Thymus (tissue), 11 donors: ENCODE results near the gene ZNF469. TPM values are rescaled to one million over a fixed set of nuclear protein-coding genes. Genes with fewer than 3 reads are reported as not detected.

Experiments used
- DNase-seq, 9 donors: peaks; one replicate each; pipeline ENCODE4 v3.0.0-alpha.2; 2013; ENCODE audit warnings: low spot score in 9 of 9, low read depth in 6 of 9, missing footprints in 1 of 9
- H3K27ac ChIP-seq, 2 donors: one replicate each; pipeline ENCODE4 v1.5.1; 2013; ENCODE audit warnings: control low read depth in 1 of 2, low read depth in 1 of 2, low read length in 1 of 2, mild to moderate bottlenecking in 1 of 2, moderate library complexity in 1 of 2
- H3K27me3 ChIP-seq, 2 donors: one replicate each; pipeline ENCODE4 v1.5.1; 2013; ENCODE audit warnings: low read length in 1 of 2; ENCODE audit not compliant: control insufficient read depth in 2 of 2, insufficient read depth in 1 of 2
- H3K36me3 ChIP-seq, 2 donors: one replicate each; pipeline ENCODE4 v1.5.1; 2013; ENCODE audit warnings: low read length in 1 of 2, mild to moderate bottlenecking in 1 of 2, moderate library complexity in 1 of 2; ENCODE audit not compliant: control insufficient read depth in 2 of 2, insufficient read depth in 2 of 2
- H3K4me1 ChIP-seq, 2 donors: one replicate each; pipeline ENCODE4 v1.5.1; 2013; ENCODE audit warnings: low read length in 2 of 2; ENCODE audit not compliant: control insufficient read depth in 2 of 2, insufficient read depth in 2 of 2
- H3K4me3 ChIP-seq, 2 donors: one replicate each; pipeline ENCODE4 v1.5.1; 2013; ENCODE audit warnings: low read length in 2 of 2, control low read depth in 1 of 2, mild to moderate bottlenecking in 1 of 2
- H3K9me3 ChIP-seq, 2 donors: one replicate each; pipeline ENCODE4 v1.5.1; 2013; ENCODE audit warnings: low read length in 1 of 2, mild to moderate bottlenecking in 1 of 2; ENCODE audit not compliant: control insufficient read depth in 2 of 2, insufficient read depth in 1 of 2
- WGBS: extraction: QIAGEN DNeasy Blood & Tissue Kit; methylation state at CpG from one replicate; pipeline ENCODE4 v1.1.7; 2013; 5-methylcytosine and 5-hydroxymethylcytosine counted together
- polyA plus RNA-seq: library from polyadenylated mRNA; stranded (reverse); fragments of 200-250 nt; gene quantifications from one replicate; pipeline ENCODE4 v1.2.3, GENCODE V29; 2013
- total RNA-seq: library from RNA; stranded (reverse); fragments of 120-200 nt; gene quantifications from one replicate; pipeline ENCODE4 v1.2.4, GENCODE V29; 2013
- donor health status: healthy.

The ZNF469 gene
- total and polyA plus RNA-seq, 2 donors = 0.61 to 0.87 TPM

DNA sequence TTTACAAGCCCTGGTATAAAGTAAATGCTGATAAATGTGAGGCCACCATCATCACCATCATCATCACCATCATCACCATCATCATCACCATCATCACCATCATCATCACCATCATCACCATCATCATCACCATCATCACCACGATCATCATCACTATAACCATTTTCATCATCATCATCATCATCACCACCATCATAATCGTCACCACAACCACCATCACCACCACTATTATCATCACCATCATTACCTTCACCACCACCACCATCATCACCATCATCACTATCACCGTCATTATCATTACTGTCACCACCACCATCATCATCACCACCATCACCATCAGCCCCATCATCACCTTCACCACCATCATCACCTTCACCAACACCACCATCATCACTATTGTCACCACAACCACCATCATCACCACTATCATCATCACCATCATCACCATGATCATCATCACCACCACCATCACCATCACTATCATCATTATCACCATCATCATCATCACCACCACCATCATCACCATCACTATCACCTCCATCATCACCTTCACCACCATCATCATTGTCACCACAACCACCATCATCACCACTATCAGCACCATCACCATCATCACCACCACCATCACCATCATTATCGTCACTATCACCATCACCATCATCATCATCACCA lies 16.6 kb upstream of the ZNF469 start:
- DNase-seq = no peak
- Histone ChIP-seq H3K9me3 (no peaks in the 10 kb centered on the region), H3K36me3 (no peaks in the 10 kb centered on the region), H3K27ac (no peak overlapping the region), H3K4me1 (no peaks in the 10 kb centered on the region), H3K27me3 (no peaks in the 10 kb centered on the region), H3K4me3 (no peak overlapping the region)
- WGBS = 70% methylated on average over 4 of the region's 4 CpGs

GRCh38 chr16:88366704-88367047 lies 16.1 kb upstream of the ZNF469 start:
- no peaks in the 10 kb centered on the region for H3K9me3 ChIP-seq
- H3K4me1 ChIP-seq = no peaks in the 10 kb centered on the region
- no peak overlapping the region for H3K4me3 ChIP-seq
- no peaks in the 10 kb centered on the region for H3K27me3 ChIP-seq
- H3K36me3 ChIP-seq = no peaks in the 10 kb centered on the region
- no peak for DNase-seq
- 99% methylated on average over 4 of the region's 4 CpGs for WGBS
- no peak overlapping the region for H3K27ac ChIP-seq

DNA sequence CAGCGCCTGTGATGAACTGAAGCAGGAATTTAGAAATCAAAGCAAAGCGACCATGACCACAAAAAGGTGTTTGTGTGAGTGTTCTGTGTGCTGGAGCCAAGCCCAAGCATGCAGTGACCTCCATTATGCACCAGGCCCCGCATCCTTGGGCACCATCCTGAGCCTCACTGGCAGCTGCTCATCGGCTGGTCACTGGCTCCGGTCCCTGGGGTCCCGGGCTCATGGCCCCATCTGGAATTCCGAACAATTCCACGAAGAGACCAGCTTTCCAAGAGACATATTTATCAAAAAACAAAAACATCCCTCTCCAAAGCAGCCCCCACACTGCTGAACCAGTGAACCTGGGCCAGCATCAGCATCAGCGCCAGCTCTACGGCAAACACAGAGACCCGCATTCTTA lies 15.2 kb upstream of the ZNF469 start:
- Histone ChIP-seq H3K4me1 (no peaks in the 10 kb centered on the region), H3K27me3 (no peaks in the 10 kb centered on the region), H3K9me3 (no peaks in the 10 kb centered on the region), H3K36me3 (no peaks in the 10 kb centered on the region), H3K4me3 (no peak overlapping the region), H3K27ac (no peak overlapping the region)
- DNase-seq = no peak
- 93% methylated on average over 11 of the region's 11 CpGs for WGBS

GRCh38 chr16:88368036-88368435 lies 14.7 kb upstream of the ZNF469 start:
- DNase-seq = no peak
- H3K36me3 ChIP-seq = no peaks in the 10 kb centered on the region
- no peak overlapping the region for H3K27ac ChIP-seq
- no peaks in the 10 kb centered on the region for H3K27me3 ChIP-seq
- no peak overlapping the region for H3K4me3 ChIP-seq
- H3K9me3 ChIP-seq = no peaks in the 10 kb centered on the region
- no peaks in the 10 kb centered on the region for H3K4me1 ChIP-seq
- WGBS = 98% methylated on average over 13 of the region's 13 CpGs

- DNase-seq = no peak
- 94% methylated on average over 7 of the region's 7 CpGs for WGBS
- Histone ChIP-seq H3K4me1 (no peaks in the 10 kb centered on the region), H3K27ac (no peak overlapping the region), H3K9me3 (no peaks in the 10 kb centered on the region), H3K36me3 (no peaks in the 10 kb centered on the region), H3K27me3 (no peaks in the 10 kb centered on the region), H3K4me3 (no peak overlapping the region)
These were observed 13.8 kb upstream of the ZNF469 start for GRCh38 chr16:88368994-88369393.

DNA sequence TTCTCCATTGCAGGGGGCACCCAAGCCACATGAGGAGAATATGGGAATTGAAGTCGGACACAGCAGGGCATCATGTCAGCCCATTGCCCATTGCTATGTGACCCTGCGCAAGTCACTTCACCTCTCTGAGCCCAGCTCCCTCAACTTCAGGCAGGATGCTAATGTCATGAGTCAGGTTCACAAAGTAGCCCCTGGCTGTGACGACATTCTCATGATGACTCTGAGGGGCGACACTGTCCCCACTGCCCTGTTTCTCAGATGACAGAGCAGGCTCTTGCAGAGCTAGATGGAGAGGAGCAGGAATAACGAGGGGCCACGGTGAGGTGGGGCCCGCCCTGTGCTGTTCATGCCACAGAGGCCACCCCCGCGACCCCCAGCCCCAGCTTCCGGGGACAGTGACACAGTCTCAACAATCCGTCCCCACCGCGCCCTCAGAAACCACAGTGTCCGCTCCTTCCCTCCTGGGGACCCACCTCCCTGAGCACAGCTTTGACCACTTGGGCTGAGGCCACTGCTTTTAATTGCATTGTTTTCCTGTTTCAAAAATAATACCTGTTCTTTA lies 13.2 kb upstream of the ZNF469 start:
- Histone ChIP-seq H3K27ac (no peak overlapping the region), H3K27me3 (no peaks in the 10 kb centered on the region), H3K36me3 (no peaks in the 10 kb centered on the region), H3K4me3 (no peak overlapping the region), H3K4me1 (no peaks in the 10 kb centered on the region), H3K9me3 (no peaks in the 10 kb centered on the region)
- DNase-seq = no peak
- 87% methylated on average over 14 of the region's 14 CpGs for WGBS

DNA sequence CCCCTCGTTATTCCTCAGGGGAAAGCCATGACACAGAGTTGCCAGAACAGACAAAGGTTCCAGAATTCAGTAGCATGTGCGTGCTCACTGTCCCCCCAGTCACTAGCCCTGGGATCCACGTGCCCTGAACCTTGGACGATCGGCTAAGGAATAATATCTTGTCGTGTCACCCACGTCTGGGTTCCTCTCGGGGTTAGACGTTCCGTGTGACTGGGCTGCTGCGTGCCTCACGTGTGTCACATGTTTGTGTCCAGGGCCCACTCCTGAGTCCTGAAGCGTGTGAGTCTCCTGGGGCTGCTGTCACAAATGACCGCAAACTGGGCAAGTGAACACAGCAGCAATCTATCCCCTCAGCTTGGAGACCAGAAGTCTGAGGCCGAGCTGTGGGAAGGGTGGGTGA lies 12.4 kb upstream of the ZNF469 start:
- no peak for DNase-seq
- Histone ChIP-seq H3K36me3 (no peaks in the 10 kb centered on the region), H3K4me1 (no peaks in the 10 kb centered on the region), H3K9me3 (no peaks in the 10 kb centered on the region), H3K4me3 (no peak overlapping the region), H3K27ac (no peak overlapping the region), H3K27me3 (no peaks in the 10 kb centered on the region)
- WGBS = 95% methylated on average over 15 of the region's 15 CpGs

- H3K4me1 ChIP-seq = no peaks in the 10 kb centered on the region
- no peaks in the 10 kb centered on the region for H3K27me3 ChIP-seq
- H3K27ac ChIP-seq = no peak overlapping the region
- no peaks in the 10 kb centered on the region for H3K36me3 ChIP-seq
- no peak for DNase-seq
- H3K9me3 ChIP-seq = no peaks in the 10 kb centered on the region
- H3K4me3 ChIP-seq = no peak overlapping the region
- WGBS = 95% methylated on average over 2 of the region's 2 CpGs
These were observed 10.2 kb upstream of the ZNF469 start for GRCh38 chr16:88372522-88372921.

DNA sequence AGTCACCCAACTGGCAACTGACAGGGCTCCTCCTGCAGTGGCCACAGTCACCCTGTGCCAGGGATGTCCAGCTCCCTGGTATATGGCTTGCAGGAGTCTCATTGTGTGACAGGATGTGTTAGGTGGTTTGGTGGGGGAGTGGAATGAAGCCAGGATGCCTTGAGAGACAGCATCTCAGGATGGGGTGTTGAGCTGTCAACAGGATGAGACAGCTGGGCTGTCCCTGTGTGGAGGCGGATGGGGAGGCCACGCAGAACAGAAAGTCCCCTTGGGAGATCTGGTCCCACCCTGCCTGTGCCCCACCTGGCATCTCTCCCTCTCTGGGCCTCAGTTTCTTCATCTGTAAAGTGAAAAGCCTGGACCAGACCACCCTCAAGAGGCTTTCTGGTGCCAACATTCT lies 9.5 kb upstream of the ZNF469 start:
- Histone ChIP-seq H3K27me3 (no peaks in the 10 kb centered on the region), H3K36me3 (no peaks in the 10 kb centered on the region), H3K27ac (no peak overlapping the region), H3K9me3 (no peaks in the 10 kb centered on the region), H3K4me1 (no peaks in the 10 kb centered on the region), H3K4me3 (no peak overlapping the region)
- no peak for DNase-seq
- WGBS = 88% methylated on average over 2 of the region's 2 CpGs
